Sigmoid colon (tissue), 7 donors: ENCODE data around the gene GRB10. TPM values are rescaled to one million over a fixed set of nuclear protein-coding genes. Genes with fewer than 3 reads are reported as not detected.

ENCODE experiments used
- DNase-seq: peaks from one replicate; pipeline ENCODE4 v3.0.0-alpha.2; 2019
- H3K27ac ChIP-seq, 4 donors: fragments of 200-600 bp; sonication (generic); one replicate each; pipeline ENCODE4 v1.5.1; 2016 to 2019; ENCODE audit warnings: mild to moderate bottlenecking in 1 of 4
- H3K27me3 ChIP-seq, 3 donors: fragments of 200-600 bp; sonication (generic); one replicate each; pipeline ENCODE4 v1.5.1; 2019; ENCODE audit warnings: mild to moderate bottlenecking in 1 of 3
- H3K36me3 ChIP-seq, 4 donors: fragments of 200-600 bp; sonication (generic); one replicate each; pipeline ENCODE4 v1.5.1; 2016 to 2019
- H3K4me1 ChIP-seq, 4 donors: fragments of 200-600 bp; sonication (generic); one replicate each; pipeline ENCODE4 v1.5.1; 2017 to 2019
- H3K4me3 ChIP-seq, 4 donors: fragments of 200-600 bp; sonication (generic); one replicate each; pipeline ENCODE4 v1.5.1; 2017 to 2019; ENCODE audit warnings: mild to moderate bottlenecking in 2 of 4, moderate library complexity in 1 of 4
- H3K9me3 ChIP-seq, 4 donors: fragments of 200-600 bp in 3 of 4; sonication (generic) in 3 of 4; one replicate each; pipeline versions ENCODE4 v1.5.1 to v1.6.1; 2013 to 2019
- CTCF ChIP-seq, 4 experiments: fragments of 450-650 bp in 3 of 4; fragments of 200-600 bp in 1 of 4; IDR thresholded peaks; one replicate each; pipeline ENCODE4 v1.5.1; 2016 to 2019; ENCODE audit warnings: antibody characterized with exemption in 4 of 4, mild to moderate bottlenecking in 3 of 4, moderate library complexity in 2 of 4
- EP300 ChIP-seq, 4 donors: sonication (generic); formaldehyde crosslinking; IDR thresholded peaks; one replicate each; pipeline ENCODE4 v1.6.1; 2017; ENCODE audit warnings: antibody characterized with exemption in 4 of 4
- POLR2A ChIP-seq, 2 donors: fragments of 450-650 bp; IDR thresholded peaks; one replicate each; pipeline ENCODE4 v1.6.1; 2016; ENCODE audit warnings: antibody characterized with exemption in 2 of 2, mild to moderate bottlenecking in 2 of 2, moderate library complexity in 2 of 2
- POLR2AphosphoS5 ChIP-seq, 4 donors: sonication (generic); formaldehyde crosslinking; IDR thresholded peaks; one replicate each; pipeline ENCODE4 v1.6.1; 2017; ENCODE audit warnings: antibody characterized with exemption in 4 of 4
- WGBS, 2 donors: extraction: QIAGEN DNeasy Blood & Tissue Kit; methylation state at CpG; one replicate each; pipeline ENCODE4 v1.1.7; 2013; 5-methylcytosine and 5-hydroxymethylcytosine counted together
- intact Hi-C: fragments of 100-400 bp; cut with DNase I; formaldehyde crosslinking; loops from one replicate; pipeline ENCODE4 v1.15.1; 2023
- polyA plus RNA-seq, 3 donors: library from polyadenylated mRNA; stranded (reverse); fragments of 200-250 nt; gene quantifications; one replicate each; pipeline ENCODE4 v1.2.3, GENCODE V29; 2013
- total RNA-seq, 4 donors: library from RNA; depleted of rRNA; stranded (reverse); fragments of >200 nt; gene quantifications; one replicate each; pipeline ENCODE4 v1.1.0, GENCODE V29; 2016
- donor health status: healthy with polysubstance abuse.
- donor health status: Bipolar disorder and iron deficiency.
- donor health status: healthy.

The GRB10 gene
- total and polyA plus RNA-seq, 7 donors = 2.1 to 83.6 (median 49.2) TPM

- DNase-seq = no peak
- WGBS, 2 donors = 40 to 61% methylated on average over 9 of the region's 9 CpGs
- peaks cover 0 to 57% (median 51%) of the 10 kb centered on the region in 4 donors for H3K4me1 ChIP-seq
- H3K27ac ChIP-seq = peak overlapping the region in 3 of 4 donors; percentile 43 to 73 (median 69)
- no peak overlapping the region for H3K4me3 ChIP-seq
- intact Hi-C loops = no loop called here
- TF ChIP-seq POLR2AphosphoS5 (IDR thresholded peaks at IDR 0.05) = peak in 3 of 4 donors; percentile 45 to 59 (median 57)
- no peak for TF ChIP-seq POLR2A (IDR thresholded peaks at IDR 0.05)
- TF ChIP-seq EP300 (IDR thresholded peaks at IDR 0.05) = peak in 2 of 4 donors; percentile 41 to 55
- TF ChIP-seq CTCF (IDR thresholded peaks at IDR 0.05) = no peak
- H3K9me3 ChIP-seq = no peaks in the 10 kb centered on the region
- no peaks in the 10 kb centered on the region for H3K27me3 ChIP-seq
- peaks cover 5 to 28% (median 12%) of the 10 kb centered on the region in 4 donors for H3K36me3 ChIP-seq
Measured at GRCh38 chr7:50671386-50671785, 111.3 kb downstream of the GRB10 start.

- 28 to 31% methylated on average over 3 of the region's 3 CpGs for WGBS, 2 donors
- no peaks in the 10 kb centered on the region for H3K27me3 ChIP-seq
- TF ChIP-seq POLR2A (IDR thresholded peaks at IDR 0.05) (no peak), CTCF (IDR thresholded peaks at IDR 0.05) (no peak), POLR2AphosphoS5 (IDR thresholded peaks at IDR 0.05) (no peak), EP300 (IDR thresholded peaks at IDR 0.05) (no peak)
- intact Hi-C loops = no loop called here
- H3K4me3 ChIP-seq = no peak overlapping the region
- peaks cover 0 to 54% (median 50%) of the 10 kb centered on the region in 4 donors for H3K4me1 ChIP-seq
- peaks cover 5 to 28% (median 12%) of the 10 kb centered on the region in 4 donors for H3K36me3 ChIP-seq
- DNase-seq = no peak
- no peaks in the 10 kb centered on the region for H3K9me3 ChIP-seq
- H3K27ac ChIP-seq = peak overlapping the region in 2 of 4 donors; percentile 73 to 84
Measured at GRCh38 chr7:50669890-50670289, 112.8 kb downstream of the GRB10 start.

- 78 to 83% methylated on average over 5 of the region's 5 CpGs for WGBS, 2 donors
- DNase-seq = no peak
- Histone ChIP-seq H3K4me1 (peaks cover 0 to 66% (median 62%) of the 10 kb centered on the region in 4 donors), H3K27me3 (no peaks in the 10 kb centered on the region), H3K36me3 (peaks cover 0 to 18% (median 3%) of the 10 kb centered on the region in 4 donors), H3K9me3 (no peaks in the 10 kb centered on the region), H3K27ac (peak overlapping the region; percentile 68 to 84 (median 72)), H3K4me3 (no peak overlapping the region)
- intact Hi-C loops = no loop called here
- TF ChIP-seq EP300 (IDR thresholded peaks at IDR 0.05) (peak in 2 of 4 donors; percentile 73 to 82), CTCF (IDR thresholded peaks at IDR 0.05) (no peak), POLR2AphosphoS5 (IDR thresholded peaks at IDR 0.05) (peak in 3 of 4 donors; percentile 76 to 79 (median 76))
Measured at GRCh38 chr7:50667789-50668226, 114.9 kb downstream of the GRB10 start.

GRCh38 chr7:50667338-50667737 is 115.4 kb downstream of the GRB10 start:
- Histone ChIP-seq H3K36me3 (peaks cover 0 to 14% (median 3%) of the 10 kb centered on the region in 4 donors), H3K27me3 (no peaks in the 10 kb centered on the region), H3K4me3 (no peak overlapping the region), H3K9me3 (no peaks in the 10 kb centered on the region), H3K4me1 (peaks cover 0 to 70% (median 63%) of the 10 kb centered on the region in 4 donors), H3K27ac (peak overlapping the region; percentile 68 to 84 (median 72))
- DNase-seq = peak; percentile 65
- 56 to 65% methylated on average over 4 of the region's 4 CpGs for WGBS, 2 donors
- TF ChIP-seq CTCF (IDR thresholded peaks at IDR 0.05) = no peak
- no peak for TF ChIP-seq POLR2AphosphoS5 (IDR thresholded peaks at IDR 0.05)
- TF ChIP-seq POLR2A (IDR thresholded peaks at IDR 0.05) = no peak
- TF ChIP-seq EP300 (IDR thresholded peaks at IDR 0.05) = no peak
- intact Hi-C loops = no loop called here

GRCh38 chr7:50666124-50666496 is 116.6 kb downstream of the GRB10 start:
- peaks cover 0 to 75% (median 59%) of the 10 kb centered on the region in 4 donors for H3K4me1 ChIP-seq
- no peaks in the 10 kb centered on the region for H3K9me3 ChIP-seq
- H3K27ac ChIP-seq = peak overlapping the region in 3 of 4 donors; percentile 68 to 84 (median 73)
- no peak overlapping the region for H3K4me3 ChIP-seq
- H3K36me3 ChIP-seq = peaks cover 0 to 26% (median 3%) of the 10 kb centered on the region in 4 donors
- 94 to 96% methylated on average over 11 of the region's 11 CpGs for WGBS, 2 donors
- no peaks in the 10 kb centered on the region for H3K27me3 ChIP-seq
- DNase-seq = peak; percentile 56
- intact Hi-C loops = no loop called here
- TF ChIP-seq POLR2AphosphoS5 (IDR thresholded peaks at IDR 0.05) (no peak), EP300 (IDR thresholded peaks at IDR 0.05) (no peak), POLR2A (IDR thresholded peaks at IDR 0.05) (no peak), CTCF (IDR thresholded peaks at IDR 0.05) (no peak)
